ENCODE measurements around the gene C4orf50. TPM values are rescaled to one million over a fixed set of nuclear protein-coding genes. Genes with fewer than 3 reads are reported as not detected.

C4orf50 gene
- total RNA-seq, 2 donors from 2014 or later: not detected

GRCh38 chr4:5927747-5928146, 90.5 kb downstream of the C4orf50 start:
- no peak for TF ChIP-seq CTCF (IDR thresholded peaks at IDR 0.05)
- Histone ChIP-seq H3K9me3 (no peaks in the 10 kb centered on the region), H3K4me3 (no peak overlapping the region), H3K4me1 (no peaks in the 10 kb centered on the region), H3K36me3 (no peaks in the 10 kb centered on the region), H3K27ac (no peak overlapping the region), H3K27me3 (peaks cover 0 to 5% of the 10 kb centered on the region in 2 donors)
- DNase-seq (ENCODE audit: low spot score): no peak

GRCh38 chr4:5927116-5927515, 91.1 kb downstream of the C4orf50 start:
- Histone ChIP-seq H3K4me3 (no peak overlapping the region), H3K27me3 (peaks cover 0 to 5% of the 10 kb centered on the region in 2 donors), H3K4me1 (no peaks in the 10 kb centered on the region), H3K27ac (no peak overlapping the region), H3K36me3 (no peaks in the 10 kb centered on the region), H3K9me3 (no peaks in the 10 kb centered on the region)
- no peak for TF ChIP-seq CTCF (IDR thresholded peaks at IDR 0.05)
- no peak for DNase-seq (ENCODE audit: low spot score)

- no peaks in the 10 kb centered on the region for H3K36me3 ChIP-seq
- no peak for DNase-seq (ENCODE audit: low spot score)
- H3K4me3 ChIP-seq: no peak overlapping the region
- no peak for TF ChIP-seq CTCF (IDR thresholded peaks at IDR 0.05)
- H3K9me3 ChIP-seq: no peaks in the 10 kb centered on the region
- H3K27ac ChIP-seq: no peak overlapping the region
- H3K27me3 ChIP-seq: peaks cover 0 to 5% of the 10 kb centered on the region in 2 donors
- H3K4me1 ChIP-seq: no peaks in the 10 kb centered on the region
These were observed 91.6 kb downstream of the C4orf50 start for GRCh38 chr4:5926598-5926997.

- no peak for DNase-seq (ENCODE audit: low spot score)
- Histone ChIP-seq H3K27ac (no peak overlapping the region), H3K27me3 (peaks cover 0 to 5% of the 10 kb centered on the region in 2 donors), H3K36me3 (no peaks in the 10 kb centered on the region), H3K9me3 (no peaks in the 10 kb centered on the region), H3K4me1 (no peaks in the 10 kb centered on the region), H3K4me3 (no peak overlapping the region)
- no peak for TF ChIP-seq CTCF (IDR thresholded peaks at IDR 0.05)
These were observed 92.6 kb downstream of the C4orf50 start for GRCh38 chr4:5925419-5926200.

- no peak for DNase-seq (ENCODE audit: low spot score)
- Histone ChIP-seq H3K27me3 (peaks cover 0 to 5% of the 10 kb centered on the region in 2 donors), H3K27ac (no peak overlapping the region), H3K36me3 (no peaks in the 10 kb centered on the region), H3K9me3 (no peaks in the 10 kb centered on the region), H3K4me1 (no peaks in the 10 kb centered on the region), H3K4me3 (no peak overlapping the region)
- no peak for TF ChIP-seq CTCF (IDR thresholded peaks at IDR 0.05)
These were observed 93.6 kb downstream of the C4orf50 start for GRCh38 chr4:5924461-5925125.
